ENCODE results near the gene NRXN2.

DNA sequence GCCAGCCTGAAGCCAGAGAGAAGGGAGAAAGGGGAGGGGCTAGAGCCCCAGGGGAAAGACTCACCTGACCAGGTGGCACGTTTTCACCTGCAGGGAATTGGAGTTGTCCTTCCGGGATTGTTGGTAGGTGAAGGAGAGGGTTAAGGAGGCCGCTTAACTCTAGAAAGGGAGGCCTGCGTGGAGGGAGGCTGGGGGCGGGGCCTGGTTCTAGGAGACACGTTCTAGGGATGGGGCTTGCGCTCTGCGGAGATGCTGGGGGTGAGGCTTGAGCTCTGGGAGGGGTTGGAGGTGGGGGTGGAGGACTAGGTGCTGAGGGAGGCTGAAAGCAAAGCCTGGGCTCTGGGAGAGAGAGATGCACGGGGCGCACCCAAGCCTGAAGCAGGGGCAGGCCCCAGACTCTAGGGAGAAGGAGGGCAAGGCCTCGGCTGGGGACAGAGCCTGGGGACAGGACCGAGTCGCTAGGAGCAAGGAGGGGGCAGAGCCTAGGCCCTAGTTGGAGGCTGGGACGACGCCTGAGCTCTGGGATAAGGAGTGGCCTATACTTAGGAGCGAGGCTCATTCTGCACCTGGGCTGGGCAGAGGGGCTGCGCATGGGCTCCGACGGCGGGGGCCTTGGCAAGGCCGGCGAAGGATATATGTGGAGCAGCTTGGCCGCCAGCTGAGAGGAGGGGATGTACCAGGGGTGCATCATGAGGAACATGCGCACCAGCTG is 18.5 kb upstream of the NRXN2 start:
- TF ChIP-seq POLR2A (IDR thresholded peaks at IDR 0.05), result no peak
- TF ChIP-seq, protein P1, sequence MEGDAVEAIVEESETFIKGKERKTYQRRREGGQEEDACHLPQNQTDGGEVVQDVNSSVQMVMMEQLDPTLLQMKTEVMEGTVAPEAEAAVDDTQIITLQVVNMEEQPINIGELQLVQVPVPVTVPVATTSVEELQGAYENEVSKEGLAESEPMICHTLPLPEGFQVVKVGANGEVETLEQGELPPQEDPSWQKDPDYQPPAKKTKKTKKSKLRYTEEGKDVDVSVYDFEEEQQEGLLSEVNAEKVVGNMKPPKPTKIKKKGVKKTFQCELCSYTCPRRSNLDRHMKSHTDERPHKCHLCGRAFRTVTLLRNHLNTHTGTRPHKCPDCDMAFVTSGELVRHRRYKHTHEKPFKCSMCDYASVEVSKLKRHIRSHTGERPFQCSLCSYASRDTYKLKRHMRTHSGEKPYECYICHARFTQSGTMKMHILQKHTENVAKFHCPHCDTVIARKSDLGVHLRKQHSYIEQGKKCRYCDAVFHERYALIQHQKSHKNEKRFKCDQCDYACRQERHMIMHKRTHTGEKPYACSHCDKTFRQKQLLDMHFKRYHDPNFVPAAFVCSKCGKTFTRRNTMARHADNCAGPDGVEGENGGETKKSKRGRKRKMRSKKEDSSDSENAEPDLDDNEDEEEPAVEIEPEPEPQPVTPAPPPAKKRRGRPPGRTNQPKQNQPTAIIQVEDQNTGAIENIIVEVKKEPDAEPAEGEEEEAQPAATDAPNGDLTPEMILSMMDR (IDR thresholded peaks at IDR 0.05), result no peak

Measured in heart left ventricle (tissue), 13 donors.